DMS79 treated with DMSO at 0.1 percent for 48 hours (cell line): ENCODE measurements around the gene DCD.

Experiments used
- DNase-seq: peaks from one replicate; lab custom pipeline; 2025; lab: John Stamatoyannopoulos, UW

The DCD gene

DNA sequence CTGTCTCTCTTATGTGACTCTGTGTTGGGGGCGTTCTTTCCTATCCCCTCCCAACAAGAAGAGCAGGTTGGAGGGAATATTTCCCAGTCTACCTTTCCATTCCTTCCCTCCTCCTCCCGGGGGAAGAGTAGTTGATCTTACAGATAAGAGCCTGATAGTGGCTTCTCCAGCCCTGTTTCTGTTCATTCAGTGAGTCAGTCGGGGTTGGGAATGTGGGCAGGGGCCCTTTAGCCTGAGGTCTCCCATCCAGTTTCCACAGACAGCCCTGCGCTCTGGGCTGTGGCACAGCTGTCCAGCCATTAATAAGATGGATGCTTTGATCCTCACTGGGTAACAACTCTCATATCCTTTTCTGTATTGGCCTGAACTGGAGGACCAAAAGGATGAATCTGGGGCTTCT, 41.6 kb downstream of the DCD start:
- no peak for DNase-seq

DNA sequence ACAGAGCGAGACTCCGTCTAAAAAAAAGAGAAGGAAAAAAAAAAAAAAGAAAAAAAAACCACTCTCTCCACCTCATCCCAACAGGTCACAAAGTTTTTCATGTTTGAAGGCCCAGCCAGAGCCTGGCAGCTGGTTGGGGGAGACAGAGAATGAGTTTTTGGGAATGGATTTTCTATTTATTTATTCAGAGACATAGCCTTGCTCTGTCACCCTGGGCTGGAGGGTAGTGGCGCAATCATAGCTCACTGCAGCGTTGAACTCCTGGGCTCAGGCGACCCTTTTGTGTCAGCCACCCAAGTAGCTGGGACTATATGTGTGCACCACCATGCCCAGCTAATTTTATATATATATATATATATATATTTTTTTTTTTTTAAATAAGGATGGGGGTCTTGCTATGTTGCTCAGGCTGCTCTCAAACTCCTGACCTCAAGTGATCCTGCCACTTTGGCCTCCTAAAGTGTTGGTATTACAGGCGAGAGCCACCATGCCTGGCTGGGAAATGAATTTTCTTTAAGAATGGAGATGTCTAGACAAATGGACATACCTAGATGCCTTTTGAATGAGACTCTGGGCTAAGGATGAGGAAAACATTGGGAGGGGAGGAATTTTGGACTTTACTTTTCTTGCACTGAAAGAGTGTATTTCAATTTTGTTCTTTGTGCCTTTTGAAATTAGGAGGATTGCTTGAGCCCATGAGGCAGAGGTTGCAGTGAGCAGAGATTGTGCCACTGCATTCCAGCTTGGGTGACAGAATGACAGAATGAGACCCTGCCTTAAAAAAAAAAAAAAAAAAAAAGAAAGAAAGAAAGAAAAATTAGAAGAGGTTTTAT, 42.8 kb downstream of the DCD start:
- no peak for DNase-seq

DNA sequence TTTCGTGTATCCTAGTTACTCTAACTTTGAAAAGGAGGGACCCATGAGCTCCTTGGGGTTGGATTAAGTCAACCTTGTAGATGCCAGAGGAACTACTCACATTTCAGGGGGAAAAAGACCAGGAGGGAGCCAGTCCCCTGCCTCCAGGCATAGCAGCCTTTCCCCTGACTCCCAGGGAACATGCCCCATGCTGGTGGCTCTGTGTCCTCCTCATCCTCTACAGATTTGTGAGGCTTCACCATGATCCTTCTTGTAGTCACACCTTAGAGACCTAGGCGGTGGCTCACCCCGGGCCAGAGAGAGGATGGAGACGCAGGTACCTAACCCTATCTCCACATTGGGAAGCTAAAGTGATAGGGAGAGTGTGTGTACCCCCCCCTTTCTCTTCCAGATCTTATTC, 43.7 kb downstream of the DCD start:
- DNase-seq = no peak

DNA sequence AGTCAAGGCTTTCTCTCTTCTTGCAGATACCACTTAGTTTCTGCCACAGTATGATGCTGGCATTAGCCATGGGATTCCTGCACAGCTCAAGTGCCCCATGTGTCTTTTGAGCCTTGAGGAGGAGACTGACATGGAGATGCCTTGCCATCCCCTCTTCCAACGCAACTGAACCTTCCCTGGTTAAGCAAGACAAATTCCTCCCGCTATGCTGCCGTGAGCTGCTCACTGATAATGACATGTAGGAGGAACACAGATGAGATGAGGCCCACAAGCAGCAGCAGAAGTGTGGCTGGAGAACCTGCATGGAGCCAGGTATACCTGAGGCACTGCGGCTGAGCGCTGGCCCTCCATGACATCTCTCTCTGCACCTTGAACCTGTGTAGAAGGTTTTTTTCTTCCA, 44.3 kb downstream of the DCD start:
- DNase-seq = no peak

DNA sequence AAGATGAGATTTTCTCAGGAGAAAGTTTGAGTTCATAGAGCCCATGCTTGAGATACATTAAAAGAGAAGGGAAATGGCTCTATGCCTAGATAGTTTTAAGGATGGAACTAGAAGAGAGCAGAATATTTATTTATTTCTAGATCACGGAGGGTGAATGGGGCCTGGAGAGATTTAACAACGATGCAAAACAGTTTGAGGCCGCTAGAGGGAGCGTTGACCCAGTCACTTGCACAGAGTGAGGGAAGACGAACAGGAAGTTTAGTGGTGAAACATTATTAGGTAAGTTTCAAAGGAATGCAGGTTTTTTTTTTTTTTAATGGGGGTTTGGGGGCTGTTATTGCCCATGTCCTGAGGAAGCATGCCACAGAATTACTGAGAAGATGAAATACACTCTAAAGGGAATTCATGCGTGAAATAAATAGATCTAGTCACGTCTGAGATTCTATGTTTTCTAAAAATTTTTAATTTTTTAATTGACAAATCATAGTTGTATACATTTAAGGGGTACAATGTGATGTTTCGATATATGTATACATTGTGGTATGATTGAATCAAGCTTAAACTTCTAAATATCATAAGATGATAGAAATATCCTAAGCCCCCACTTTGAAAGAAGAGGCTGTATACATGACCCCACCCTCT, 44.9 kb downstream of the DCD start:
- no peak for DNase-seq

DNA sequence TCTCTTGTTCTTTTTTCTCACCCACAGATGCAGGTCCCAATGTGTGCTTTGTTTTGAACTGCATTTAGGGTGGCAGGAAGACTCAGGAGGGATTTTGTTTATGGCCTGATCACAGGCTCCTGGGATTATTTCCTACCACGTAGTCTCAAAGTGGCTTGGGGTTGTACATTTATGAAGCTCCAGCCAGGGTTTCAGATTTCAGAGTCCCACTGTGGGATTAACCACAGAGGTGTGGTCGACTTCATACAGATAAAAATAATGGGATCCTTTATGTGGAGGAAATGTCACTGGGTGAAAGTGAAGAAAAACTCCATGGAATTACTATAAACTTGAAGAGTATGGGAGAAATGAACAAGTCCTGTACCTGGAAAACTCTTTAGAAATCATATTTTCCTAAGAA, 45.5 kb downstream of the DCD start:
- no peak for DNase-seq

DNA sequence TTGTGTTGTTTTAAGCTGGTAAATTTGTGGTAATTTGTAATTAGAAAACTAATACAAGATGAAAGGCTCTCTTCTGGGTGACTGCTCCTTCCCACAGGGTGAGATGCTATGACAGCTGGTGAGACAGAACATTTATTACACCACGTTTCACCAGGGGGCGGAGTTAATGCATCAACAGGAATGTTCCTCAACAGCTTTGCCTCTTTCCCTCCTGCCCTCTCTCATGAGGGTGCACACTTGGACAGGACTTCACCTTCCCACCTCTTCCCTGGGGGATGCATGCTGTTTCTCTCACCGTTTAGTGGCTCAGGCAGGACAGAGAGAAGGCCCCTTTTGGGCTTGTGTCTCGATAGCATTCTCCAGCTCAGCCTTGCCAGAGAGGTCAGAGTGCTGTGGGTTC, 46.3 kb downstream of the DCD start:
- DNase-seq = no peak

DNA sequence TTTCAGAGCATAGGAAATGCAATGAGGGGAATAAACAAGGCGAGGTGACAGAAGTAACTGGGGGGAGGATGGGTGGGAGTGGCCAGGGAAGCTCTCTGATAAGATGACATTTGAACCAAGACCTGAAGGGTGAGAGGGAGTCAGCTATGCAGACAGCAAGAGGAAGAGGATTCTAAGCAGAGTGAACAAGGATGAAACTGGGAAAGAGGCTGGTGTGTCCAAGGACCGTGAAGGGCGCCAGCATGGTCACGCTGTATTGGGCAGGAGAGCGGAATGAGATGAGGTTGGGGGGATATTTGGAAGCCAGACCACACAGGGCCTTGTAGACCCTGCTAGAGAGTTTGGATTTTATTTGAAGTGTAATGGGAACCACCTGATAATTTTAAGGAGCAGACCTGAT, 49.2 kb downstream of the DCD start:
- no peak for DNase-seq

DNA sequence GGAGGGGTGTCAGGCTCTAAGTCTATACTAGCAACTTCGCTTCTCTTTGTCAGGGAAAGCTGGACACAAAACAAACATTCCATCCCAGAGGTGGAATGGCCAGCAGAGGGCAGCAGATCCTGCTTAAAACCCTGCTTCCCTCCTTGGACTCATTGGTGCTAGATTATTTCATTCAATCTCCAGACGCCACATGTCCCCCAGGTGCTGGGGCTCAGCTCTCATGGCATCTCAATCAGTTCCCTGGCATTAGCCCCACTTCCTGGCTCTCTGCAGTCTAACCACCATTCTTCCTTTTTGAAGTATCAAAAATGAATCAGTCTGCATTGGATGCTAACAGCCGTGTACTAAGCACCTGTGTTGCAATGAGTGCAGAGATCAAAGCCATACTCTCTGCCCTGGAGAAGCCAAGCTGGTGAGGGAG, 51.6 kb downstream of the DCD start:
- no peak for DNase-seq

DNA sequence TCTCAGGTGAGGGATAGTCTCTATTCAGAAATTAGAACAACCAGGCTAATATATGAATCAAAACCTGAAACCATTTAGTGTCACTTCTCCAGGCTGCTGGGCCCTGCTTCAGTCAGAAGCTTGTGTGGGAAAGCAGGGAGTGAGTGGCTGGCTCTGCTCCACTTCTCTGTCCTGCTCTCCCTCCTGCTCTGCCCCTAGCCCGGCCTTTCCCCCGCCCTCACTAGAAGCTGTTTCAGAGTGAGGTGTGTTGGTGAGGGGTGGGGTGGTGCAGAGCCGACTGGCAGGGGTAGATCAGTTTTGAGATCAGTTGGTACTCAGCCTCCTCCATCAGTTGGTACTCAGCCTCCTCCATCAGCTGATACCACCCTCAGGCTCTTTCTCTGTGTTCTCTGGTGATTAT, 52.7 kb downstream of the DCD start:
- no peak for DNase-seq
